Activated CD4-positive, CD25-positive, alpha-beta regulatory T cell (primary cell): ENCODE measurements around the gene TOPBP1.
A peak's percentile ranks its signal among the peaks of the same experiment; 100 is the strongest.
"Not testable (repeated sequence)": the region's sequence is repeated elsewhere in the genome, so short reads cannot be mapped to it uniquely, and the experiment has no call there.

Experiments used
- DNase-seq, 4 experiments: peaks; one replicate each; lab custom pipeline; 2025; lab: John Stamatoyannopoulos, UW

TOPBP1 gene

DNA sequence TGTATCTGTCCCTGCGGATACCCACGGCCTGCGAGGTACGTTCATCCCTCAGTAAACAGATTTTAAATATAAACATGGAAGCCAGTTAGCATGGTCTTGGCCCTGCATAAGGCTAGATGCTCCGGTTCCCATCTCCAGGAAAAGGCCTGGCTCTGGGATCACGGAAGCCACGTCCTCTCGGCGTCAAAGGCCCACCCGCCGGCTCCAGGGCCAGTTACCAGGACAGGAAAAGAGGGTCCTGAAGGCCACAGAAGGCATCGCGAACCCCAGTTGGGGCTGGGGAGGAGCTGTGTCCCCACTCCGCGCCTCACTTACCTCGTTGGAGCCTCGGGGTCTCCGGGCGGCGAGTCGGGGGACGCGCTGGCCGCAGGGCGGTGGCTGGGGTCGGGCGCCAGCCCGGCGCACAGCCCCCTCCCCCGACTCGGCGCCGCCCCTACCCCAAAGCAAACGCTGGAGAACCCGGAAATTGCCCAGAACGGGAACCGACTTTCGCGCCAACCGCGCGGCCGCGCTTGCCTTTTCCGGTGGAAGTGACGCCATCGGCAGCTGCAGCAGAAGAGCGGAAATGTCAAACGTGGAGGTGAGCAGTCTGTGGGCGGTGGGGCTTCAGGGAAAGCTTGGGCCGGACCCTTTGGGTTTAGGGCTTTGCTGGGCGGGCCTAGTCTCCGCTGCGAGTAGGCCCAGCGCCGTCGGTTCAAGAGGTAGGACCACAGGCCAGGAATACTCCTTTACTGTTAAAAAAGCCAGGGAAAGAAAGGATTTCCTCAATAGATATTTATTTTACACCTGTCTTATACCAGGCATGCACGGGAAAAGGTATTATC, at the start of gene TOPBP1:
TOPBP1 (minus strand) TSS at position 488 of the 824 bp plus-strand sequence. CDS start 814 bp downstream, outside the sequence.
- DNase-seq: peak; percentile 63 to 78 (median 76)

DNA sequence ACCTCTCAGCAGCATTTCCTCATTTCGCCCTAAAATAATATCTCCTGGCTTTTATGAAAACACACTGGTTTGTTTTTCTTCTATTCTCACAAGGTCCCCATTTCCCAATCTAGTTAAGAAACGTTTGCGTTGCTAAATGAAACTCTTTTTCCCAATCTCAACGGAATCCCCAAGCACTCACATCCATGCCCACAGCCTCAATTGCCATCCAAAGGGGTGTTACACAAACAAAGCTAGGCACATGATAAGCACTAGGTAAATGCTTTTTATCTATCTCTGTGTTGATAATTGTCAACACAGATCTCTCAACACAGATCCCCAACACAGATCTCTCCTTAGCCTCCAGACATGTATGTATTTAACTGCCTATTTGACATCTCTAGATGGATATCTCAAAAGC, 49.3 kb upstream of the TOPBP1 start:
- DNase-seq: no peak

DNA sequence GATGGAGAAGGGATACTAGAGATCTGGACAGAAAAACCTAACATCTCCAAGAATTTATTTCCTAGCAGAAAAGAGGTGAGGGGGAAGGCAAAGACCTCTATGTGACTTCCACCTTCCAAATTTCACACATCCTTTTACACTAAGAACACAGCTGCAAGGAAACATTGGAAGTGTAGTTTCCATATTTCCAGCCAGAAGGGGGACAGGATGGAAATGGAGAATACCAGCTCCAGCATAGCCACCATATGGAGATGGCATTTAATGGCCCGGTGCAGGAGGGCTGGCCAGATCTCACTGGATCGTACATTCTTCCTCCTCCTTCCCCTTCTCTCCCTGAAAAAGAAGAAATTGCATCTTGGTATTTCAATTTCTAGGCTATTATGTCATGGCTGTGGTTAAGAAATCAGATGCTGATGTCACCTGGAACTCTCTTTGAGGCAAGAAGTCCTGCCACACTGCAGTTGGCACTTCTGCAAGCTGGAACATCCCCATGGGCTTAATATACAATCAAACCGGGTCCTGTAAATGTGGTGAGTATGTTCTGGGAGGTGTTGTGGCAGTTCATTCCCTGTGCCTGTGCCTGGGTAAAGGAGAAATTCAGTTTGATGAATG, 47.5 kb upstream of the TOPBP1 start:
- DNase-seq: no peak

- DNase-seq: no peak
These were observed 44.3 kb upstream of the TOPBP1 start for GRCh38 chr3:133706033-133706432.

DNA sequence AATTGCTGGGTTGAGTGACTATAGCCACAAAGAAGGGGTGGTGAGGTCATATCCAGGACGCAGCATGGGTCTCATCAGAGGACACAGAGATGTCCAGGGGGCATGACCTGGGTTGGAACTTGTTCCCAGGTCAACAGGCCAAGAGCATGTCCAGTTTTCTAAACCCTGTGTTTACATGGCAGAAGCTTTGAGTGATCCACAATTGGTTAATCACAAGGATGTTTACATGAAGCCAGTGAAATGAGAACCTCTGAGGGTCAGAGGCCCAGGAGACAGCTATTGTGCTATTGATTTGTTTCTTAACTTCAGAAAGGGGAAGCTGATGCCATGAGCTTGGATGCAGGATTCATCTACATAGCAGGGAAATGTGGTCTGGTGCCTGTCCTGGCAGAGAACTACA, 42.2 kb upstream of the TOPBP1 start:
- DNase-seq: no peak

DNA sequence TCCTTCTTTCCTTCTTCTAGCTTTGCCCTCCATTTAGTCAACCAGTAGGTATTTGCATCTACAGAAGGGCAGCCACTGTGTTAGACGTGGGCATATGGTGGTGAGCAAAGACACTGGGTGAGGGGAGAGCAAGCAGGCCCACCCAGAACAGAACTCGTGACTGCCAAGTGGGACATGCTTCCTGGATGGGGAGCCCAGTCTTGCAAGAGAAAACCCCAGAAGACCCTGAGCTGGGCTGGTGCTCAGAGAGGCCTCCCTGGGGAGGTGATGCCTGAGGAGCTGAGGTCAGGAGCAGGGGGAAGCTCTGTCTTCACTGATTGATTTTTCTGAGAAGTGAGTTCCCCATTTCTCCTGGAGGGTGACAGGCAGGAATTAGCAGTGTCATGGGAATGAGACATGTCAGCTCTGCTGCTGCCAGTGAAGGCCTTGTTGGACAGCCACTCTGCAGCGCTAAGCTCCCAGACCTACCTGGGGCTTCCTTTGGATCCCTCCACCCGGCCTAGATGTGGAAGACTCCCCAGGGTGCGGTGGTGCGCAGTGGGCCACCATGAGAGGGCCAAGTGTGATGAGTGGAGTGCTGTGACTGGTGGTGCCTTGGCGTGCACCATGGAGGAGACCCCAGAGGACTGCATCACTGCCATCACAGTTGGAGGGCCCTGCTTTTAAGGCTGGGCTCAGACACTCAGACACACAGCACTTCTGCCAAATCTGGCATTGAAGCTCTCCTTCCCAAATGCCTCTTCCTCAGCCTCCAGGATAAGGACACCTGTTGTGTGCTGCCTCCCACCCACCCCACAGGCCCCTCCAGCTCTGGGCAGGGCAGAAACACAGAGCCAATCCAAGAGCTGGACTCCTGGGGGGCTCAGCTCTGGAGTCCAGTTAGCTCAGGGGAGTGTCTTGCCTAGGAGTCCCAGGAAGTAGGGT, 40.0 kb upstream of the TOPBP1 start:
- no peak for DNase-seq

- no peak for DNase-seq
These were observed 38.6 kb upstream of the TOPBP1 start for GRCh38 chr3:133700351-133700750.

- no peak for DNase-seq
These were observed 38.2 kb upstream of the TOPBP1 start for GRCh38 chr3:133699903-133700302.

- no peak for DNase-seq
These were observed 37.7 kb upstream of the TOPBP1 start for GRCh38 chr3:133699467-133699866.

DNA sequence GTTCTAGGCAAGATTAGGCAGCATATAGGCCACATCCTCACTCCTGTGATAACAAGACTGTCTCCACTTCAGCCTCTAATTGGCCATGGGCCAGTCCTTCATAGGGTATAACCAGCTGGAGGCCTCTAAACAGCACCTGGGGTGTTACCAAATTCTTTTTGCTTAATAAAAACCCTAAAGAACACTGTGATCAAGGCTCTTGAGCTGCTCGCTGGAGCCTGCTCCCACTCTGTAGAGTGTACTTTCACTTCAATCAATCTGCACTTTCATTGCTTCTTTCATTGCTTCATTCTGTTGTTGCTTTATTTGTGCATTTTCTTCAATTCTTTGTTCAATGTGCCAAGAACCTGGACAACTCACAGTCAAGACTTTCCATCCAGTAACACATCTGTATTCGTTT, 36.2 kb upstream of the TOPBP1 start:
- DNase-seq: no peak

DNA sequence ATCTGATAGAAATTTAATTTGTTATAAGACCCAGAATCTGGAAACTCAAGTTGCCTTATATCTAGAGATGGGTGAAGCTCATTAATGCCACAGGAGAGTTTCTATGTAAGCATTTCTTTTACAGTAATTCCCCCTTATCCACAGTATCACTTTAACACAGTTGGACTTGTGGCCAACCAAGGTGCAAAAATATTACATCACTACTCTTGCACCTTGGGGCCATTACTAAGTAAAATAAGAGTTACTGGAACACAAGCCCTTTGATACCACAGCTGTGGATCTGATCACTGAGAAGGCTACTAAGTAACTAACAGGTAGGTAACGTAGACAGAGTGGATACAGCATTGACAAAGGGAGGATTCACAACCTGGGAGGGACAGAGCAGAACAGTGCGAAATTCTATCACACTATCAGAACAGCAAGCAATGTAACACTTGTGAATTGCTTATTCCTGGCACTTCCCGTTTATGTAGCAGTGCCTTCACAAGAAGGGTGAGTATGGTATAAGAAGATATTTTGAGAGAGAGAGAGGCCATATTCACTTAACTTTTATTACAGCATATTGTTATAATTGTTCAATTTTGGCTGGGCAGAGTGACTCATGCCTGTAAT, 33.9 kb upstream of the TOPBP1 start:
- no peak for DNase-seq

DNA sequence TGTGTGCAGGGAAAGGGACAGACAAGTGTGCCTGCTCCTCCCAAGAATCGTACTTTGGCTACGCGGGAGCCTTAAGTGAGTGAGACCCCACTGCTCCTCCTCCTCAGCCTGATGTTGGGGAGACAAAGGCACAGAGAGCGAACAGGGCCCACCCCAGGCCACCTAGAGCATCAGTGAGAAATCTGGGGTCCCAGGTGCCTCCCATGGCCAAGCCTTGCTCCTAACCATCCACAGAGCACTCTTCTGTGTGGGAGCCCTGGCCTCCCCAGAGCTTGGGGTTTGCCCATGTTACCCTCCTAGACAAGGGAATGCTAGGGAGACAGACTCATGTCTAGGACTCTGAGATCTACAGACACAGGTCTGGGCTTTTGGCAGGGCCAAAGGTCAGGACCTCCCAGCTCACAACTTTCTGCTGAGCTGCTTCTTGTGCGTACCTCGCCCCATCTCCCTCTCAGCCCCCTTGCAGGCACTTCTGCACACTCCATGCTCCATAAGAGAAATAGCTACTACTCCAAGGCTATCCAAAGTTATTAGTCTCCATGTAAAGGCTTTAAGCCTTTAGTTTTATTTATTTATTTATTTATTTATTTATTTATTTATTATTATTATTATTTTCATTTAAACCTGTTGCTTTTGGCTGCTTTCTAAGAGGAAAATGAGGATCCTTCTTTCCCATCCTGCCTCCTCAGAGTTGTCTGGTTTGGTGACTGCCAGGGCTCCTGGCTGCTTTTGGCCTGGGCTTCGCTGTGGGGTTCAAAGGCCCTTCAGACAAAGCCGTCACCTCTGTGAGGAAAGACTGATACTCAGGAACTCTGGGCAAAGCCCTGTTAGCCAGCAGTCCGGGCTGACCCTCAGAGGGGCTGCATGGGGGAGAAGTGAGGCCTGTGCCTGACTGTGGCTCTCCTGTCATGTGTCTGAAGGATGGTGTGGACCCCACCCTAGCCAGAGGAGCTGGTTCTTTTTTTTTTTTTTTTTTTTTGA, 32.8 kb upstream of the TOPBP1 start:
- DNase-seq: no peak

GRCh38 chr3:133693821-133694220, 32.1 kb upstream of the TOPBP1 start:
- DNase-seq: no peak

DNA sequence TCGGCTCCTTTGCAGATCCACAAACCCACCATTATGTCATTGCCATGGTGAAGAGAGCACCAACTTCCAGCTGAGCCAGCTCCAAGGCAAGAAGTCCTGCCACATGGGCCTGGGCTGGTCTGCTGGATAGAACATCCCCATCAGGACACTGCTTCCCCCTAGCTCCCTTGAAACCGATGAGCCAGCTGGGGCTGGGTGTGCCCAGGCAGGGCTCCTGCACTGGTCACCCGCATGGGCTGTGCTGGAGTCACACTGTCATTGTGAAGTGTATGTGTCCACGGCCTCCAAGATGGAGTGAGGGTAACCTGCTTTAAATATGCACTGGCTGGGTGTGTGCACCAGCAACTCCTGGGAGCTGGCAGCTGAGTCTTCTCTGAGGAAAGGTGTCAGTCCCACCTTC, 31.0 kb upstream of the TOPBP1 start:
- DNase-seq: no peak

DNA sequence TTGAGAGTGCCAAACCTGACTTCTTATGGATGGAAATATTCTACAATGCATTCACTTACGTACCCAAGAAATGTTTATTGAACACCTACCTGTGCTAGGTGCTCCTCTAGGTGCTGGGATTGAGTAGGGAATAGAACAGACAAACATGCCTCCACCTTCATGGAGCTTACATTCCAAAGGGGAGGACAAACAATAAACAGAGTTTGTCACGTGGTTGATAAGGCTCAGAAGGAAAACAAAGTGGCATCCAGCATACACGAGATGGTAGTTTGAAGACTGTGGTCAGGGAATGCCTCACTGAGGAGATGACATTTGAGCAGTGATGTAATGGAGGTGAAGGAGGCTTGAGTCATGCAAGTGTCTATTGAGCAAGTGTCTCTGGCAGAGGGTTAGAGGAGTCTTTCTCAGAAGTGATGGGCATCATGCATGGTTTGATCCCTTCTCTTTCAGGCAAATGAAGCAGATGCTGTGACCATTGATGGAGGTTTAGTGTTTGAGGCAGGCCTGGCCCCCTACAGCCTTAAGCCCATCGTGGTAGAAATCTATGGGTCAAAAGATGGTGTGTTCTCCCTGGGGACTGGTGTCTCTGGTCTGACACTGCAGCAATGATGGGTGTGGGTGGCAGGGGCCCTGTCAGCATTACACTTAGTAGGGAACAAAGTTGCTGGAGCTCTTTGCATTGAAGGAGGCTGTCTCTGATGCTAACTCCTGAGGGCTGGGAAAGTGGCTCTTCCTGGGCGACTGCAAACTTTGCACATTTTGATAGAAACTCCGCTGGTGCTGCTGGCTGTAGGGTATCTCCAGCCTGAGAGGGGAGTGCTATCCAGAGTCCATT, 29.7 kb upstream of the TOPBP1 start:
- no peak for DNase-seq

DNA sequence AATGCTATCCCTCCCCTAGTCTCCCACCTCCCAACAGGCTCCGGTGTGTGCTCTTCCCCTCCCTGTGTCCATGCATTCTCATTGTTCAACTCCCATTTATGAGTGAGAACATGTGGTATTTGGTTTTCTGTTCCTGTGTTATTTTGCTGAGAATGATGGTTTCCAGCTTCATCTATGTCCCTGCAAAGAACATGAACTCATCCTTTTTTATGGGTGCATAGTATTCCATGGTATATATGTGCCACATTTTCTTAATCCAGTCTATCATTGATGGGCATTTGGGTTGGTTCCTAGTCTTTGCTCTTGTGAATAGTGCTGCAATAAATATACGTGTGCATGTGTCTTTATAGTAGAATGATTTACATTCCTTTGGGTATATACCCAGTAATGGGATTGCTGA, 16.3 kb upstream of the TOPBP1 start:
- DNase-seq: not testable (repeated sequence)

- DNase-seq: no peak
These were observed 14.8 kb upstream of the TOPBP1 start for GRCh38 chr3:133676336-133677118.

GRCh38 chr3:133675631-133676335, 14.0 kb upstream of the TOPBP1 start:
- DNase-seq: no peak
